ENCODE data around the gene HSD17B3.

The HSD17B3 gene

DNA sequence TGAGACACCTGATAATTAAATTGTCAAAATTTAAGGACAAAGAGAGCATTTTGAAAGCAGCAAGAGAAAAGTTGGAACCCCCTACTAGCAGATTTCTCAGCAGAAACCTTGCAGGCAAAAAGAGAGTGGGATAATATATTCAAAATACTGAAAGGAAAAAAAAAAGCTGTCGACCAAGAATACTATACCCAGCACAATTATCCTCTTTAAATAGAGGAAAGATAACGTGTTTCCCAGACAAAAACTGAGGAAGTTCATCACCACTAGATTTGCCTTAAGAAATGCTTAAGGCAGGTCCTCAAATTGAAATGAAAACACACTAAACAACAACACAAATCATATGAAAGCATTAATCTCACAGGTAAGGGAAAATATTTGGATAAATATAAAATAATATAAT is 27.0 kb downstream of the HSD17B3 start:
- Histone ChIP-seq H3K9me3 (ENCODE audit: low read length) (0 out of 2 replicates have a peak, but pooled peaks cover 3% of the 10 kb centered on the region), H3K27me3 (ENCODE audit: insufficient read depth, low read length) (no peaks in the 10 kb centered on the region), H4K20me1 (ENCODE audit: insufficient read depth, low read length) (no peaks in the 10 kb centered on the region), H3K9ac (ENCODE audit: low read length) (no peak overlapping the region), H3K4me1 (ENCODE audit: insufficient read depth, low read length, severe bottlenecking) (no peaks in the 10 kb centered on the region), H3K27ac (ENCODE audit: low read depth, low read length, poor library complexity, severe bottlenecking) (no peak overlapping the region), H3K9me2 (ENCODE audit: low read depth, low read length) (no peaks in the 10 kb centered on the region), H2AFZ (ENCODE audit: low read length) (no peak overlapping the region), H3K4me2 (ENCODE audit: low read length) (no peak overlapping the region), H3K36me3 (ENCODE audit: insufficient read depth, low read length) (no peaks in the 10 kb centered on the region), H3K4me3 (ENCODE audit: low read depth, low read length, poor library complexity, severe bottlenecking) (no peak overlapping the region), H3F3A (ENCODE audit: insufficient read depth, low read length) (no peaks in the 10 kb centered on the region), H3K79me2 (ENCODE audit: insufficient read depth, low read length) (no peaks in the 10 kb centered on the region)
- TF ChIP-seq CTCF (IDR thresholded peaks at IDR 0.05; ENCODE audit: low read length) (no peak), EZH2 (IDR thresholded peaks at IDR 0.05; ENCODE audit: borderline replicate concordance, low read length) (no peak)

- no peaks in the 10 kb centered on the region for H3K36me3 ChIP-seq (ENCODE audit: insufficient read depth, low read length)
- H2AFZ ChIP-seq (ENCODE audit: low read length) = no peak overlapping the region
- no peaks in the 10 kb centered on the region for H3K4me1 ChIP-seq (ENCODE audit: insufficient read depth, low read length, severe bottlenecking)
- no peaks in the 10 kb centered on the region for H3K79me2 ChIP-seq (ENCODE audit: insufficient read depth, low read length)
- H3K9me3 ChIP-seq (ENCODE audit: low read length) = 0 out of 2 replicates have a peak, but pooled peaks cover 3% of the 10 kb centered on the region
- H3K9me2 ChIP-seq (ENCODE audit: low read depth, low read length) = no peaks in the 10 kb centered on the region
- H3K27me3 ChIP-seq (ENCODE audit: insufficient read depth, low read length) = no peaks in the 10 kb centered on the region
- no peaks in the 10 kb centered on the region for H3F3A ChIP-seq (ENCODE audit: insufficient read depth, low read length)
- H3K27ac ChIP-seq (ENCODE audit: low read depth, low read length, poor library complexity, severe bottlenecking) = no peak overlapping the region
- no peak for TF ChIP-seq EZH2 (IDR thresholded peaks at IDR 0.05; ENCODE audit: borderline replicate concordance, low read length)
- no peak for TF ChIP-seq CTCF (IDR thresholded peaks at IDR 0.05; ENCODE audit: low read length)
- no peak overlapping the region for H3K9ac ChIP-seq (ENCODE audit: low read length)
- H3K4me2 ChIP-seq (ENCODE audit: low read length) = no peak overlapping the region
- H3K4me3 ChIP-seq (ENCODE audit: low read depth, low read length, poor library complexity, severe bottlenecking) = no peak overlapping the region
- no peaks in the 10 kb centered on the region for H4K20me1 ChIP-seq (ENCODE audit: insufficient read depth, low read length)
These were observed 31.7 kb downstream of the HSD17B3 start for GRCh38 chr9:96270236-96270744.

GRCh38 chr9:96258967-96259366 is 43.0 kb downstream of the HSD17B3 start:
- Histone ChIP-seq H3K9ac (ENCODE audit: low read length) (no peak overlapping the region), H3K4me3 (ENCODE audit: low read depth, low read length, poor library complexity, severe bottlenecking) (no peak overlapping the region), H3K9me2 (ENCODE audit: low read depth, low read length) (no peaks in the 10 kb centered on the region), H3K4me1 (ENCODE audit: insufficient read depth, low read length, severe bottlenecking) (no peaks in the 10 kb centered on the region), H3K9me3 (ENCODE audit: low read length) (no peaks in the 10 kb centered on the region), H3K36me3 (ENCODE audit: insufficient read depth, low read length) (no peaks in the 10 kb centered on the region), H3K4me2 (ENCODE audit: low read length) (no peak overlapping the region), H3K27ac (ENCODE audit: low read depth, low read length, poor library complexity, severe bottlenecking) (no peak overlapping the region), H4K20me1 (ENCODE audit: insufficient read depth, low read length) (no peaks in the 10 kb centered on the region), H3F3A (ENCODE audit: insufficient read depth, low read length) (no peaks in the 10 kb centered on the region), H2AFZ (ENCODE audit: low read length) (no peak overlapping the region), H3K79me2 (ENCODE audit: insufficient read depth, low read length) (no peaks in the 10 kb centered on the region), H3K27me3 (ENCODE audit: insufficient read depth, low read length) (0 out of 2 replicates have a peak, but pooled peaks cover 3% of the 10 kb centered on the region)
- TF ChIP-seq CTCF (IDR thresholded peaks at IDR 0.05; ENCODE audit: low read length) (no peak), EZH2 (IDR thresholded peaks at IDR 0.05; ENCODE audit: borderline replicate concordance, low read length) (no peak)
